K562 (cell line): Measurements from ENCODE around the gene AZU1. TPM values are rescaled to one million over a fixed set of nuclear protein-coding genes. Genes with fewer than 3 reads are reported as not detected.

Experiments
- ARNT ChIP-seq, 2 experiments: fragments of 450-650 bp; IDR thresholded peaks; 2 replicates each; pipeline ENCODE4 v1.6.1; 2016; ENCODE audit warnings: mild to moderate bottlenecking in 1 of 2
- HDAC1 ChIP-seq, 2 experiments: fragments of 450-650 bp; IDR thresholded peaks; 2 replicates each; pipeline ENCODE4 v1.6.1; 2016 to 2017; ENCODE audit warnings: inconsistent platforms in 1 of 2, mild to moderate bottlenecking in 1 of 2, moderate library complexity in 1 of 2
- HMGN3 ChIP-seq: IDR thresholded peaks from 2 replicates; pipeline ENCODE4 v1.6.1; 2011; ENCODE audit warnings: borderline replicate concordance, low read depth, mild to moderate bottlenecking, mixed read lengths, low read length; ENCODE audit not compliant: insufficient read length; ENCODE audit errors: extremely low read depth
- MAZ ChIP-seq, 2 experiments: fragments of 450-650 bp in 1 of 2; sonication (generic) in 1 of 2; formaldehyde crosslinking; IDR thresholded peaks in 1 of 2; conservative IDR thresholded peaks in 1 of 2; 2 replicates each; pipeline versions ENCODE4 v1.4.0 to v1.5.0; 2020; ENCODE audit warnings: mild to moderate bottlenecking in 1 of 2, missing genetic modification reagents in 1 of 2
- RNF2 ChIP-seq: sonication (generic); IDR thresholded peaks from 2 replicates; pipeline ENCODE4 v1.6.1; 2016
- SIN3A ChIP-seq, 2 experiments: fragments of 150-350 bp in 1 of 2; IDR thresholded peaks; 2 replicates each; pipeline ENCODE4 v1.6.1; 2011 to 2016; ENCODE audit warnings: borderline replicate concordance in 2 of 2, low read depth in 2 of 2, low read length in 2 of 2, mild to moderate bottlenecking in 2 of 2, moderate library complexity in 2 of 2; ENCODE audit not compliant: control insufficient read depth in 1 of 2
- STAG1 ChIP-seq: sonication (generic); formaldehyde crosslinking; IDR thresholded peaks from 2 replicates; pipeline ENCODE4 v1.5.0; 2020; ENCODE audit warnings: missing genetic modification reagents, borderline replicate concordance
- ZNF830 ChIP-seq: fragments of 250-450 bp; sonication (Bioruptor Pico); IDR thresholded peaks from 2 replicates; pipeline ENCODE4 v1.5.0; 2021; ENCODE audit warnings: mild to moderate bottlenecking
- polyA plus RNA-seq, 8 experiments: library from polyadenylated mRNA; depleted of rRNA in 4 of 8; stranded (reverse) in 5 of 8; unstranded in 3 of 8; fragments of >200 nt; fragmentation: Nextera tagmentation in 2 of 8; fragmentation: Illumina TruSeq in 1 of 8; extraction: Ambion mirVana in 2 of 8; extraction: Trizol in 1 of 8; gene quantifications; 2 replicates each; pipeline versions ENCODE4 v1.2.1 to v1.2.3, GENCODE V29; 2011 to 2014; ENCODE audit warnings: inconsistent platforms in 1 of 8, missing spikeins in 1 of 8
- total RNA-seq, 7 experiments: library from RNA; depleted of rRNA in 6 of 7; stranded (reverse); fragments of >200 nt in 6 of 7; fragmentation: Illumina TruSeq in 2 of 7; extraction: Trizol in 2 of 7; gene quantifications; 2 replicates each; pipeline versions ENCODE4 v1.2.1 to v1.2.3, GENCODE V29; 2011 to 2021; ENCODE audit warnings: low replicate concordance in 1 of 7
- TF ChIP-seq, protein P1 (sequence below): fragments of 450-650 bp; IDR thresholded peaks from 2 replicates; pipeline ENCODE4 v1.6.1; 2016; ENCODE audit warnings: low read depth
- TF ChIP-seq, protein P2 (sequence below): sonication (generic); formaldehyde crosslinking; IDR thresholded peaks from 2 replicates; pipeline ENCODE4 v1.8.1; 2023; ENCODE audit warnings: mild to moderate bottlenecking, missing genetic modification reagents
- TF ChIP-seq, protein P3 (sequence below): fragments of 250-450 bp; sonication (Bioruptor Pico); IDR thresholded peaks from 2 replicates; pipeline ENCODE4 v1.5.0; 2021; ENCODE audit warnings: mild to moderate bottlenecking, moderate library complexity
- TF ChIP-seq, protein P4 (sequence below): sonication (generic); formaldehyde crosslinking; IDR thresholded peaks from 2 replicates; pipeline ENCODE4 v1.8.1; 2023; ENCODE audit warnings: mild to moderate bottlenecking, missing genetic modification reagents

AZU1 gene
- total and polyA plus RNA-seq, 9 of the 15 experiments (the other 6 are each of a cell fraction or from before 2014, with no cell fraction given), result 0.29 to 1.9 (median 0.59) TPM; not detected in 3

DNA sequence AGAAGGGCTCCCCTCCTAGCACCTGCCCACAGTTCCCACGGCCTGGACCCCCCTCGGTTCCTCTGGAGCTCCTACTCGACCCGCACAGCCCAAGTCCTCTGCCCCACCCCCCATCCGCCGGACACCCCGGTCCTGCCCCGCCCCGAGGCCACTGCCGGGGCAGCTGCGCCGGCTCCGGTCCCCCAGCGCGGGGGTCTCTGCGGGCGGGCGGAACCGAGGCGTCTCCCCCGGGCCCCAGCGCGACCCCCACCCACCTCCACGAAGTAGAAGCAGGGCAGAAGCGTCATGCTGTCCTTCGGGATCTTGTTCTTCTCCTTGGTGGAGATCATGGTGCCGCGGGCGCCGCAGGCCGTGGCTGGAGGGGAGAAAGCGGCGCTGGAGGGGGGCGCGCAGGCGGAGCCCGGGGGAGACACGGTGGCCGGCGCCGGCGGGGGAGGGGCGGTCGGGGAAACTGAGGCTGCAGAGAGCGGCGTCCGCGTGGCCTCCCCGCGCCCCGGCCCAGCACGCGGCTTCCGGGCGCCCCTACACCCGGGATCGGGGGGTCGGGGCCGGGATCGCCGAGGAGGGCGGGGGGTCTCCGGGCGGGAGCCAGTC, 6.3 kb upstream of the AZU1 start (continued):
- TF ChIP-seq, protein P1, sequence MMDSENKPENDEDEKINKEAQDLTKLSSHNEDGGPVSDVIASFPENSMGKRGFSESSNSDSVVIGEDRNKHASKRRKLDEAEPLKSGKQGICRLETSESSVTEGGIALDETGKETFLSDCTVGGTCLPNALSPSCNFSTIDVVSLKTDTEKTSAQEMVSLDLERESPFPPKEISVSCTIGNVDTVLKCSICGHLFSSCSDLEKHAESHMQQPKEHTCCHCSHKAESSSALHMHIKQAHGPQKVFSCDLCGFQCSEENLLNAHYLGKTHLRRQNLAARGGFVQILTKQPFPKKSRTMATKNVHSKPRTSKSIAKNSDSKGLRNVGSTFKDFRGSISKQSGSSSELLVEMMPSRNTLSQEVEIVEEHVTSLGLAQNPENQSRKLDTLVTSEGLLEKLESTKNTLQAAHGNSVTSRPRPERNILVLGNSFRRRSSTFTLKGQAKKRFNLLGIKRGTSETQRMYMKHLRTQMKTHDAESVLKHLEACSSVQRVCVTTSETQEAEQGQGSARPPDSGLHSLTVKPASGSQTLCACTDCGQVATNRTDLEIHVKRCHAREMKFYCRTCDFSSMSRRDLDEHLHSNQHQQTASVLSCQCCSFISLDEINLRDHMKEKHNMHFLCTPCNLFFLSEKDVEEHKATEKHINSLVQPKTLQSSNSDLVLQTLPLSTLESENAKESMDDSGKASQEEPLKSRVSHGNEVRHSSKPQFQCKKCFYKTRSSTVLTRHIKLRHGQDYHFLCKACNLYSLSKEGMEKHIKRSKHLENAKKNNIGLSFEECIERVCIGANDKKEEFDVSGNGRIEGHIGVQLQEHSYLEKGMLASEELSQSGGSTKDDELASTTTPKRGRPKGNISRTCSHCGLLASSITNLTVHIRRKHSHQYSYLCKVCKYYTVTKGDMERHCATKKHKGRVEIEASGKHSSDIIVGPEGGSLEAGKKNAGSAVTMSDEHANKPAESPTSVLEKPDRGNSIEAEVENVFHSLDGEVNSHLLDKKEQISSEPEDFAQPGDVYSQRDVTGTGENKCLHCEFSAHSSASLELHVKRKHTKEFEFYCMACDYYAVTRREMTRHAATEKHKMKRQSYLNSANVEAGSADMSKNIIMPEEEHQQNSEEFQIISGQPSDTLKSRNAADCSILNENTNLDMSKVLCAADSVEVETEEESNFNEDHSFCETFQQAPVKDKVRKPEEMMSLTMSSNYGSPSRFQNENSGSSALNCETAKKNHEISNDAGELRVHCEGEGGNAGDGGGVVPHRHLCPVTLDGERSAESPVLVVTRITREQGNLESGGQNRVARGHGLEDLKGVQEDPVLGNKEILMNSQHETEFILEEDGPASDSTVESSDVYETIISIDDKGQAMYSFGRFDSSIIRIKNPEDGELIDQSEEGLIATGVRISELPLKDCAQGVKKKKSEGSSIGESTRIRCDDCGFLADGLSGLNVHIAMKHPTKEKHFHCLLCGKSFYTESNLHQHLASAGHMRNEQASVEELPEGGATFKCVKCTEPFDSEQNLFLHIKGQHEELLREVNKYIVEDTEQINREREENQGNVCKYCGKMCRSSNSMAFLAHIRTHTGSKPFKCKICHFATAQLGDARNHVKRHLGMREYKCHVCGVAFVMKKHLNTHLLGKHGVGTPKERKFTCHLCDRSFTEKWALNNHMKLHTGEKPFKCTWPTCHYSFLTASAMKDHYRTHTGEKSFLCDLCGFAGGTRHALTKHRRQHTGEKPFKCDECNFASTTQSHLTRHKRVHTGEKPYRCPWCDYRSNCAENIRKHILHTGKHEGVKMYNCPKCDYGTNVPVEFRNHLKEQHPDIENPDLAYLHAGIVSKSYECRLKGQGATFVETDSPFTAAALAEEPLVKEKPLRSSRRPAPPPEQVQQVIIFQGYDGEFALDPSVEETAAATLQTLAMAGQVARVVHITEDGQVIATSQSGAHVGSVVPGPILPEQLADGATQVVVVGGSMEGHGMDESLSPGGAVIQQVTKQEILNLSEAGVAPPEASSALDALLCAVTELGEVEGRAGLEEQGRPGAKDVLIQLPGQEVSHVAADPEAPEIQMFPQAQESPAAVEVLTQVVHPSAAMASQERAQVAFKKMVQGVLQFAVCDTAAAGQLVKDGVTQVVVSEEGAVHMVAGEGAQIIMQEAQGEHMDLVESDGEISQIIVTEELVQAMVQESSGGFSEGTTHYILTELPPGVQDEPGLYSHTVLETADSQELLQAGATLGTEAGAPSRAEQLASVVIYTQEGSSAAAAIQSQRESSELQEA, result no peak
- no peak for TF ChIP-seq STAG1 (CRISPR knock-in tag)
- TF ChIP-seq SIN3A (IDR thresholded peaks at IDR 0.05; ENCODE audit: borderline replicate concordance in 2 of 2, control insufficient read depth in 1 of 2, low read depth in 2 of 2, low read length in 2 of 2), result no peak
- TF ChIP-seq, protein P2, sequence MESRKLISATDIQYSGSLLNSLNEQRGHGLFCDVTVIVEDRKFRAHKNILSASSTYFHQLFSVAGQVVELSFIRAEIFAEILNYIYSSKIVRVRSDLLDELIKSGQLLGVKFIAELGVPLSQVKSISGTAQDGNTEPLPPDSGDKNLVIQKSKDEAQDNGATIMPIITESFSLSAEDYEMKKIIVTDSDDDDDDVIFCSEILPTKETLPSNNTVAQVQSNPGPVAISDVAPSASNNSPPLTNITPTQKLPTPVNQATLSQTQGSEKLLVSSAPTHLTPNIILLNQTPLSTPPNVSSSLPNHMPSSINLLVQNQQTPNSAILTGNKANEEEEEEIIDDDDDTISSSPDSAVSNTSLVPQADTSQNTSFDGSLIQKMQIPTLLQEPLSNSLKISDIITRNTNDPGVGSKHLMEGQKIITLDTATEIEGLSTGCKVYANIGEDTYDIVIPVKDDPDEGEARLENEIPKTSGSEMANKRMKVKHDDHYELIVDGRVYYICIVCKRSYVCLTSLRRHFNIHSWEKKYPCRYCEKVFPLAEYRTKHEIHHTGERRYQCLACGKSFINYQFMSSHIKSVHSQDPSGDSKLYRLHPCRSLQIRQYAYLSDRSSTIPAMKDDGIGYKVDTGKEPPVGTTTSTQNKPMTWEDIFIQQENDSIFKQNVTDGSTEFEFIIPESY (CRISPR knock-in tag), result no peak
- TF ChIP-seq, protein P3, sequence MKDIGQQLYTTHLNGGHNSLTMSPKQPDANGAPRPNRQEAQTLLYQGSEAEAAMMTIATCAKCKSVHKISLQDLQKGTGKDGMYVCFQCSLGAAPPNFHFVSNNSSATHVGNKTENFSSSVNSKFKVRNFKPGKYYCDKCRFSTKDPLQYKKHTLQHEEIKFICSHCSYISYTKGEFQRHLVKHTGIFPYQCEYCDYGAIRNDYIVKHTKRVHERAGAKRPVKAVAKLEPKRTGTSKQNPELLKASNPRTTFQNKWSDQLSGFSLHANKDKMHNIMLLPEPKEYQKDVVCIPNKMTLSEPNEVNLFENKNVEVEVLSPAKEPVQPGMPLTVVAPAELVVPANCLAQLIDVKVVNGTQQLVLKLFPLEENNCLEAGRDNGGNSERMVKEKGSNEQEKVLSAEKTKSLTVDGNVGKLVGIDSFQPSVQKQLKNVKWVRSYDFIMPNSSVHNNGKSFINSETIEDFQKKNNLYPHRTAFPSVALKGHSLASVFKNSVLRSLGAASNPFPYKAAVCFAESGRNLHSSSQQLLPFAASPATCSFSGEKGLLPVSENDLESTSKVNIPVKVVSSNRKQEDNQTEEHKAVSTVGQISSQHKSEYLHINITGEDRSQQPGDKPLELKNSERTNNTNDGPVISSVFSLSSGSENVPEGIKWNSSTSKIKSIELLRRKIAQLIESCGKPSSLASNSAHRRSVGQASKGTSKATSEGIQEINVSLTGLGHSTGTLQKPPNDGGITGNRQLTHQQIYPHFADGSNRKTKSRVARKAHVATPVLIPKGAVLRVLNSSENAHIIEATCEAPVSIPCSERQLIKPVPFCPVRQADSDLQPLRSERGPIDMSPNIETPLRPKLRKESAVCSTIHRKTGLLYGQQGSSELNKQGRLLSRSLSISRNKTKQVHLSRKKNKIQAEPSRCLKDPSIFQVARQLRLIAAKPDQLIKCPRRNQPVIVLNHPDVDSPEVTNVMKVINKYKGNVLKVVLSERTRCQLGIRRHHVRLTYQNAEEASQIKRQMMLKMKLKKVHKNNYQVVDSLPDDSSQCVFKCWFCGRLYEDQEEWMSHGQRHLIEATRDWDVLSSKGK (CRISPR knock-in tag), result no peak
- peak in 1 of 2 experiments; percentile 37; a peak in 2 of 4 replicates for TF ChIP-seq MAZ (CRISPR knock-in tag; conservative IDR thresholded peaks at IDR 0.05 in 1 of 2, IDR thresholded peaks at IDR 0.05 in 1 of 2)
- TF ChIP-seq HMGN3, result no peak
- TF ChIP-seq, protein P4, sequence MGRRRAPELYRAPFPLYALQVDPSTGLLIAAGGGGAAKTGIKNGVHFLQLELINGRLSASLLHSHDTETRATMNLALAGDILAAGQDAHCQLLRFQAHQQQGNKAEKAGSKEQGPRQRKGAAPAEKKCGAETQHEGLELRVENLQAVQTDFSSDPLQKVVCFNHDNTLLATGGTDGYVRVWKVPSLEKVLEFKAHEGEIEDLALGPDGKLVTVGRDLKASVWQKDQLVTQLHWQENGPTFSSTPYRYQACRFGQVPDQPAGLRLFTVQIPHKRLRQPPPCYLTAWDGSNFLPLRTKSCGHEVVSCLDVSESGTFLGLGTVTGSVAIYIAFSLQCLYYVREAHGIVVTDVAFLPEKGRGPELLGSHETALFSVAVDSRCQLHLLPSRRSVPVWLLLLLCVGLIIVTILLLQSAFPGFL, result no peak
- TF ChIP-seq ZNF830 (CRISPR knock-in tag), result no peak
- TF ChIP-seq RNF2, result no peak
- TF ChIP-seq ARNT (IDR thresholded peaks at IDR 0.05), result no peak
- no peak for TF ChIP-seq HDAC1 (IDR thresholded peaks at IDR 0.05)
